HG02870 (cell line): ENCODE data around the gene LMBRD1.
"Not testable (repeated sequence)": the region's sequence is repeated elsewhere in the genome, so short reads cannot be mapped to it uniquely, and the experiment has no call there.

ENCODE experiments used
- ATAC-seq: cut with Tn5 transposase; IDR thresholded peaks from one replicate; pipeline ENCODE4 v1.9.1; 2021; ENCODE audit warnings: mild to moderate bottlenecking, moderate library complexity; ENCODE audit not compliant: unreplicated experiment

LMBRD1 gene

DNA sequence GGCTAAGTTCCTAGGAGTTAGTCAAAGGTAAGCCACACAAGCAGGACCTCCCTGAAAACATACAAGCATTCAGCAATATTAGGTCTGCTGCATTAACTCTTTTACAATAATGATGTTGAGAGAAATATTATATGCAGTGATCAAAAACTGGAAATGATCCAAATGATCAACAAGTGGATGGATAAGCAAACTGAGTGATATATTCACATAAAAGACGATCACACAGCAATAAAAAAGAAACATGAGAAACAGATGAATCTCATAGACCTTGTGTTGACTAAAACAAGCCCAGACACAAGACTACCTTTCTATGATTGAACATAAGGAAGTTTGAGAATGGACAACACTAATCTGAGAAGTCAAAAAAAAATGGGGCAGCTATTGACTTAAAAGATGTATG is 39.9 kb downstream of the LMBRD1 start:
- no peak for ATAC-seq

DNA sequence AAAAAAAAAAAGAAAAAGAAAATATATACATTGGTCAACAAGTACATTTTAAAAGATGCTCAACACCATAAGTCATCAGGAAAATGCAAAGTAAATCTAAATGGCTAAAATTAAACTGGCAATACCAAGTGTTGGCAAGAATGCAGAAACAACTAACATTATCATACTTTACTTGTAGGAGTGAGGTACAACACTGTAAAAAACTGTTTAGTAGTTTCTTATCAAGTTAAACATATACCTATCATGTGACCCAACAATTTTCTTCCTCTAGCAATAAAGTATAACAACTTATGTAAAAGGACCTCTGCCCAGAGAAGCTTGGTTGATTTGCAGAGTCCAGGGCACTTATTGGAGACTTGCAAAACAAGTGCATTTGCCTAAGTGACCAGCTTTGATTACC is 40.4 kb downstream of the LMBRD1 start:
- ATAC-seq: no peak

DNA sequence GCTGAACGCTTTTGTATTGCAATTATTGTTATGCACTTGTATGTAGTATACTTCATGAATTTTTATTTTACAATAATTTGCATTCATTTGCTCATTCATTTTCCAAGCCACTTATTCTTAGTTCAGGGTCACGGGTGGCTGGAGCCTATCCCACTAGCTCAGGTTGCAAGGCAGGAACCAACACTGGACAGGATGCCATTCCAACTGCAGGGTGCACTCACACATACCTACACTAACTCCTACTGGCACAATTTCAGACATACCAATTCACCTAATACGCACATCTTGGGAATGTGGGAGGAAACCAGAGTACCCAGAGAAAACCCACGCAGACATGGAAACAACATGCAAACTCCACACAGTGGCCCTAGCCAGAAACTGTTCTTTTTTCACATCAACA is 61.8 kb downstream of the LMBRD1 start:
- no peak for ATAC-seq

DNA sequence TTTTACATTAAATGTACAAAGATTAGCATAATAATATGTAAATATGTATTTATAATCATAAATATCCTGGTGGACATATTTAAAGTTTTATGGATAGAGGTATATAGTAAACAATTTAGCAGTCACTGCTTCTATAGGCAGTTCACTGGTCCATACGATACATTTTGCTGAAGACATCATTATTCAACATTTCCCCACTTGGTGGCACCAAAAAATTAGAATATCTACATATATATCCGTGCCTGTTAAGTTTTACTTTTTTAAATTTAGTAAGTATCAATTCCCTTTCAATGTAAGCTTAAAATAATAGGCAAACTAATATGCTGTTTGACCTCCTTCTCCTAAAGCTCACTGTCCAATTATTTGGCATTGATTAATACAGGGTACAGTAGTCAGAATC is 64.2 kb downstream of the LMBRD1 start:
- ATAC-seq: peak; percentile 83

DNA sequence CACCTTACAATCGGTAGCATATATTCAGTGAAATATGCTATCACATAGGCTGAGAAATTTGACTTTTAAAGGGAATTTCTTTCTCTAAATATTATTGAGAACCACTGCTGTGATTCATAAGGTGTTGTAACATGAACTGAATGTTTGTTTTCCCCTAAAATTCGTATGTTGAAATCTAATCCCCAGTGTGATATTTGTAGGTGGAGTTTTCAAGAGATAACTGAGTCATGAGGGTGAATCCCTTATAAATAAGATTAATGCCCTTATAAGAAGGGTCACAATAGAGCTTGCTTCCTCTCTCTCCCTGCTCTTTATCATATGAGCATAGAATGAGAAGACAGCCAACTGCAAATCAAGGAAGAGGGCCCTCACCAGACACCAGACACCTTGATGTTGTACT is 64.8 kb downstream of the LMBRD1 start:
- no peak for ATAC-seq

DNA sequence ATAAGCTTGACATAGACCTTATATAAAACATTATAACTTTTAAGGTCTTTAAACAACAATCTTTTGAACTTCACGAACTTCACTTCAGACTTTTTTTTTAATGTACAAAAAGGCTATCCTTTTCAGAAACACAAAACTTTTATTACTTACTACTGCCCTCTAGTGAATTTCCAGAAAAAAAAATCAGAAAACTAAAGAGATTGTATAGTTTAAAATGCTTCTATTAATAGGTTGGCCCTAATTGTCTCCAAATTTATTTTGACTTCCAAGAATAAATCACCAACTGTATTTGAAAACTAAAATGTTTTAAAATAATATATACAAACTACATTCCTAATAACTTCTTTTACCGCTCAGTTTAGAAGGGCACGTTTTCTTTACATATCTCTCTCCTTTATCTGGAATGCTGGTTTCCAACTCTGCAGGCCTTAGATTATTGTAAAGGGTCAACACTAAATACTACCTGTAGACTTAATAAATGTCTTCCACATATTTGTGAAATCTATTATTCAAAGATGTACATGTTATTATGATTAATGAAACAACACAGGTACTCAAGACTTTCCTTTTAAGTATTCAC is 66.8 kb downstream of the LMBRD1 start:
- no peak for ATAC-seq

DNA sequence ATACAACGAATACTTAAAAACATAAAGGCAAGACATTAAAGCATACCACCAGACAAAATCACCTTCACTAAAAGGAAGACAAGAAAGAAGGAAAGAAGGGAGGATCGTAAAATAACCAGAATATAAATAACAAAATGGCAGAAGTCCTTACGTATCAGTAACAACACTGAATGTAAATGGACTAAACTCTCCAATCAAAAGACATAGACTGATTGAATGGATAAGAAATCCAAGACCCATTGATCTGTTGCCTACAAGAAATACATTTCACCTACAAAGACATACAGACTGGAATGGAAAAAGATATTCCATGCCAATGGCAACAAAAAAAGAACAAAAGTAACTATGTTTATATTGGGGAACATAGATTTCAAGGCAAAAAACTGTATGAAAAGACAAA is 74.1 kb downstream of the LMBRD1 start:
- no peak for ATAC-seq

DNA sequence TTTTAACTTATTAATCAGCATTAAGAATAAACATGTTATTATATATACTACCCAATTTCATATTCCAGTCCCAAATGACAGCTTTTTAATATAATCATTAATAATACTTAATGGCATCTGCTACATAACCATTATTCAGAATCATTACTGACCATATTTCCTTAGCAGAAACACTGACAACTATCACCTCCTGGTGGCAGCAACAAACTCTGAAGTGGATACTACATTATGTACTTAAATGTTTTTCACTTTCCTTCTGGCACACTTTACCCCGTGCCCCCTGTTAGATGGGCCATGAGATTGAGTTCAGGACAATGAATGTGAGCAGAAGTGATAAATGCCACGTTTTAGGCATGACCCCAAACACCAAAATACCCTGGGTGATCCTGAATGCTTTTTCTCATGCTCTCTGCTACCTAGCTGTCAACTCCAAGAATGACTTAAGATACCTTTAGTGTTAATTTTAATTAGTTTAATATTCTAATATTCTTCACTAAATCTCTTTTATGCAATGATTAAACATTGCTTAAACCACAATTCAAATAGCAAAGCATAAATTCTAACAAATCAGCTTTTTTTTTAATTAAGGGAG is 77.1 kb downstream of the LMBRD1 start:
- ATAC-seq: peak; percentile 91

DNA sequence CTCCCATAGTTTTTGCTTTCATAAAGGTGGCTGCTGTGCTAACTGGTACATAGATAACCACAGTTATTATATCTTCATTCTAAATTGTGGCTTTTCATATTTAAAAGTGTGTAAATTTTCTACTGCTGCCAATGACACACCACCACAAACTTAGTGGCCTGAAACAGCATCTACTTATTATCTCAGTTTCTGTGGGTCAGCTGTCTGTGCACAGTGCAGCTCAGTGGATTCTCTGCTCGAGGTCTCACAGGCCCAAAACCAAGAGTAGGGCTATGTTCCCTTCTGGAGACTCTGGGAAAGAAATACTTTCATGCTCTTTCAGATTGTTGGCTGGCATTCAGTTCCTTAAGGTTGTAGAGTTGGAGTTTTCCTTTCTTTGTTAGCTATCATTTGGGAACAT is 90.1 kb downstream of the LMBRD1 start:
- ATAC-seq: no peak

DNA sequence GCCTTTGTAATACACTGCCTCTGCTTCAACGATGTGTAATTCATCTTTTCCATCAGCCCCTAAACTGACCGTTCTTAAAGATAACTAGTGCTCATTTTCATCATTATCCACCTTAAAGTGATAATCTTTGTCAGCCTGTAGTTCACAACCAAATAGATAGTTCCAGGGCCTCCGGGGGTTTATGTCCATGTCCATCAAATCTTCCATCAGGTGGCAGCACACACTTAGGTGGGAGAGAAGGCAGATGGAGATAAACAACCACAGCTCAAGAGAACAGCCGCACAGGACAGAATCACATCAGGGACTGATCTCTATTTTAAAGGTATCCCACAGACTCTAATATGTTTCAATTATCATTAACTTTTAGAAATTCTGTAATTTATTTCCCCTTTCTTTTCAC is 90.9 kb downstream of the LMBRD1 start:
- ATAC-seq: no peak

DNA sequence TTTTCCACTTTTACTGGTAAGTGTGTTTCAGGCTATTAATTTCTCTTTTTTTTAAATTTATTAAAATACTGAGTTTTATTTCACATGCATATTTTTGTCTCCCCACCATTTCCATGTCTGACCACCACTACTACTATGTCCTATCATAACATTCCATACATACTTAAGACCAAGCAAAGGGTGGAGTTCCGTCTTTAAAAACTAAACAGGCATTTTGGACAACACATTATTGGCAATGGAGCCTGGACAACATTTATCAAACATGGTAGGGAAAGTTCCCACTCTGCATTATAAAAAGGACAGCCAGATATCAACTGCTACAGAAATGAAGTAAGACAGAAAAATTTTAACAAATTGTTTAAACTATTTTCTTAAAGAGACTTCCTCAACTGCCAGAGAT is 91.9 kb downstream of the LMBRD1 start:
- ATAC-seq: no peak

DNA sequence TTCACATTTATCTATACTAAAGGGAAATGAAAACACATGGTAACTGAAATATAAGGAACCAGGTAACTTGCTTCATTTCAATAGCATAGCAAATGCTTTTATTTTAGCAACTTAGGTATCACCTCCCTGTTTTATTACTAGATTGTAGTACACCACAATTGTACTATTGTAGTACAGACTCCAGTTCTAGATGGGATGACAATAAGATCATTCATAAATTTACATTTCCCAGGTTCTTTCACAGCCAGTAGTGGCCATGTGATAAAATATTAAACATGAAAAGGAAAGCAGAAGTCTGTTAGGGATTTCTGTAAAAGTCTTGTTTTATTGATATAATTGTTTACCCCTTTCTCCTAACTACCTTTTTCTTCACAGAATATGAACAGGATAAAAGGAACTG is 97.2 kb downstream of the LMBRD1 start:
- no peak for ATAC-seq

DNA sequence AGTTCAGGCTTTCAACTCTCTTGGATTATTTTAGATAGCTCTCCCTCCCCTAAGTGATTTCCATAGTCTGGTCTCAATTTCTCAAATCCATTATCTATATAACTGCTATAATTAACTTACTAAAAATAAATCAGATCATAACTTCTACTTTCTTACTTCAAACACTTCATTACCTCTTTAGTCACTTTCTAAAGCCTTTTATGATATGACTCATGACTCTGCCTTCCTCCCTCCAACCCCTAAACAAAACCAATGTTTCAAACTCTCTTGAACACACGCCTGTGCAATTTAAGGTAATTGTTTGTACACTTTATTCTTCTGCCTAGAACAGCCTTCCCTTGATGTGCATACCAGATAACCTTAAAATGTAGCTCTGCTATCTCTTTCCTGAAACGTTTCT is 100.5 kb downstream of the LMBRD1 start:
- ATAC-seq: peak; percentile 75

DNA sequence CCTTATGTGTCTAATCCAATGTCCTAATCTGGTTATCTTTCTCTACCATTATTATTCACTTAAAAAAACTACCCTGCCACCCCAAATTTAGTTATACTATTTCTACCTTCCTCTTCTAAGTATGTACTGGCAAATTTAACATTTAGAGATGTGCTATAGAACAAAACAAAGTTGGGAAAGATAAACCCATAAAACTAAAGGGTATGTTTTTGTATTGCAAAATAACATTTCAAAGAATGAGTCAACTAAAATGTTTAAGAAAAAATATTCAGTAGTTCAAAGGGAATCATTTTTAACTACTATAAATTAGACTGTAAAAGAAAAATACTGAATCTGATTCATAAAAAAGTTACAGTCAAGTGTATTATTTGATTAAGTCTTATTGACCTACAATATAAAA is 103.0 kb downstream of the LMBRD1 start:
- no peak for ATAC-seq

DNA sequence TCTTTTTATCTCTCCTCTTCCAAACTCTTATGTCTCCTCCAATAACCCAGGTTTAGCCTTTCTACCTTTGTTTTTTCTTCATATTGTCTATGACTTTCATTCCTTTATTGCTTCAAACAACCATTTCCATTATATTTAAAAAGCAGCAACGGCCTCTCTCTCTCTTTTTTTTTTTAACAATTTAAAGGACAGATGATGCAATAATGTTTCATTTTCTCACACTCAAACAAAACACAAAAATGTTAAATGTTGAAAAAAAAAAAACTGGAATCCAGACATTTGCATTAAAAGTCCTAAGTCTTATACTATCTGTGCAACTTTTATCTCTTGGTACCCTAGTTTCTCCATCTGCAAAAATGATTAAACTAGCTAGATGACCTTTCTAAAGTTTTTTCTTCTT is 105.8 kb downstream of the LMBRD1 start:
- no peak for ATAC-seq

DNA sequence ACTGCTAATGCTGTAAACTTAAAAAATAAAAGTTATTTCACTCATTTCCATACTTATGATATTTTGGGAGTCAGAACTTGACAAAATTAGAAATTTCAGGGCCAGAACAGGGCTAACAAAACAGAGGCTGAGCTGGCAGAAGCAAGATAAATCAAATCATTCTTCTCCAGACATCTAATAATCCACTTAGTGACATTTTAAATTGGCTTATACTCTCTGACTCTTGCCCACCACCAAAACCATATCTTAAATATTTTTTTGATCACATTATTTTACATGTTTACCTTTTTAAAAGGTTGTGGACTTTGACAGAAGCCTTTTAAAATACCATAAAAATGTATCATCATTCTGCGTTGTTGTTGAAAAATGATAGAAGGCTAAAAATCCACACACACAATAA is 116.5 kb downstream of the LMBRD1 start:
- no peak for ATAC-seq

DNA sequence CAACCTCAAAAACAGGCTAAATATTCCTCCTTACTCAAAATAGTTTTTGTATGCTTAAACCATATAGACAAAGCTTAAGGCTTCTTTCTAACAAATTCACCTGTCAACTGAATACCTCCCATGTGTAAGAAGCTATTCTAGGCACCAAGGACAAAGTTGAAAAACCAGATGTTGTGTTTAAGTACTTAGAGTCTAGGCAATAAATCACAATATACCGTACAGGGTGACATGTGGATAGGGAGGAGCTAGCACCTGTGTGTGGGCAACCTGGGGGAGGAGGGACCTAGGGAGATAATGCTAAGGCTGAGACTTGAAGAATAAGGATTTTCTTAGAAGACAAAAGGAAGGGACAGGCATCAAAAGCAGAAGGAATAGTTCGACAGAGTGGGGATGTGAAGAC is 123.5 kb downstream of the LMBRD1 start:
- no peak for ATAC-seq

DNA sequence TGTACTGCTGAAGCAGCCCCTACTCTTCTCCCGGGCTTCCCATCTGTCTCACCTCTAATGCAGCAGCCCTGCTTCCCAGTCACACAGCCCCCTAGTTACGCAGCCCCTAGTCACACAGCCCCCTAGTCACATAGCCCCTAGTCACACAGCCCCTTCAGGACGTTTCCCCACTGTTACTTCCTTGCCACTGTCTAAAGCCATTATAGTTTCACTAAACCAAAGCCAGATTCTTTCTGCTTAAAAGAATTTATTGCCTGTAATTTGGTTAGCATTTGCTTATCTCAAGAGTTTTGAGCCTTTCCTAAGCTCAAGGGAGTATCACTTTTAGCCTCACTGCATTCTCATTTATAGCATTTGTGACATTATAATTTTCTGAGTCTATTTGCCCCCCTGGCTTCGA is 127.9 kb downstream of the LMBRD1 start:
- ATAC-seq: no peak

DNA sequence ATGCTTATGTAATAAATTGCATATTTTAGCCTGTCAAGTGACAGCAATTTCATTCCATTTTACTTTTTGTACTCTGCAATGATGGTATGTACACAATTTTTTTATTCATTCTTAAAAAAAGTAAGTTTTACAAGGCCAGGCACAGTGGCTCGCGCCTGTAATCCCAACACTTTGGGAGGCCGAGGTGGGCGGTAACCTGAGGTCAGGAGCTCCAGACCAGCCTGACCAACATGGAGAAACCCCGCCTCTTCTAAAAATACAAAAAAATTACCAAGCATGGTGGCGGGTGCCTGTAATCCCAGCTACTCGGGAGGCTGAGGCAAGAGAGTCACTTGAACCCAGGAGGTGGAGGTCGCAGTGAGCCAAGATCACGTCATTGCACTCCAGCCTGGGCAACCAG is 130.0 kb downstream of the LMBRD1 start:
- ATAC-seq: not testable (repeated sequence)

DNA sequence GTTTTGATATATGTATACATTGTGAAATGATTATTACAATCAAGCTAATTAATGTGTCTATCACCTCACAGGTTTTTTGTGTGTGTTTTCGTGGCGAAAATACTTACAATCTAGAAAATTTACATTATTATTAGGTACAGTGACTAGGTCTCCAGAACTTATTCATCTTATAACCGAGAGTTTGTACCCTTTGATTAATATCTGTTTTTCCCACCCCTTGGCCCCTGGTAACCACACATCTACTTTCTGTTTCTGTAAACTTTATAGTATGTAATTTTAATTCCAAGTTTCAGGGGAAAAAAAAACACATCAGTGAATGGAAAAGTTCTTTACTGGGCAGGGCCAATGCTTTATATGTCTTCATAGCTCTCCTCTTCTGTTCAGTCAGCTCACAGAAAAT is 131.4 kb downstream of the LMBRD1 start:
- no peak for ATAC-seq

DNA sequence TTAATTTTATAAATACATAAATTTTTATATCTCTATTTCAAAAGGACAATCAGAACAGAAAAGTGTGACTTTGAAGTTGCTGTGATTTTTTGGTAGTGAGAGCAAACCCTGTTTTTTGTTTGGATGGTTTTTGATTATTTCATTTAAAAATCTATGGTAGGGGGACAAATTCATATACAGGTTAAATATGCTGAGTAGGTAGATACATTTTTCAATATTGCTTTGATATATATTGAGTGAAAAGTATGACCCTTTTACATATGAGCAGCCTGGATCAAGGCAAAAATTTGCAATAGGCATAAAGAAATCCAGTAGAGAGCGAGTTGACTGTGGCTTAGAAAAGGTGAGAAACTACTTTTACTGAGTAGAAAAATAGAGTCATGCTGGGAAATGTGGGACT is 132.3 kb downstream of the LMBRD1 start:
- no peak for ATAC-seq

DNA sequence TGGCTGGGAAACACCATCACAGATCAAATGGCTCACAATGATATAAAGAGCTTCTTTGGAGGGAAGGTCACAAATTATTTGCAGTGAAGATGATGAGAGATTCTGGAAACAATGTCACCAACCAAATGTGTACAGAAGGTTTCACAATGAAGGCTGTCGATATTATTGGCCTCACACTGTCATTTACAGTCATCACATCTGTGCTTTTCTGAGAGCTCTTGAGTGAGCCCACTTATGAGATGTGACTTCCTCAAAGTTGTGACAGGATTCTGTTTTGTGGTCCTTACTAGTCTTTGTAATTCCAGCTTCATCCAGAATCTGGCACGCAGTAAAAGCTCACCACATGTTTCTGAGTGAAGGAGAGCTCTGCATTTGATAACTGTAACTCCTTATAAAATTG is 133.6 kb downstream of the LMBRD1 start:
- no peak for ATAC-seq

DNA sequence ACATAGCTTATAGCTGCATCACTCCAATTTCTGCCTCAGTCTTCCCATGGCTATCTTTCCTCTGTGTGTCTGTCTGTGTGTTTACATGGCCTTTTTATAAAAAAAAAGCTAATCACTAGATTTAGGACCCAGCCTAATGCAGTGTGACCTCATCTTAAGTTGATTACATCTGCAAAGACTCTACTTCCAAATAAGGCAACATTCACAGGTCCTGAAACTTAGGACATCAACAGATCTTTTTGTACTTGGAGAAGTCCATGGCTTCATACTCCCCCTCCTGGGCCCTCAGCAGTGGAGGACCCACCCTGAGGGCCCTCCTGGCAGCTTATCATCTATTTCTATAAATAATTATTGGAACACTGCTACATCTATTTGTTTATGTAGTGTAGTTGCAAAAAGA is 146.1 kb downstream of the LMBRD1 start:
- ATAC-seq: no peak
